Omental fat pad (tissue), 4 donors: ENCODE data around the gene AVEN. TPM values are rescaled to one million over a fixed set of nuclear protein-coding genes. Genes with fewer than 3 reads are reported as not detected.

ENCODE experiments used
- ATAC-seq: fragments of 150-250 bp; one replicate; pipeline ENCODE4 v1.9.1; 2016; ENCODE audit warnings: mild to moderate bottlenecking, moderate library complexity; ENCODE audit not compliant: low FRiP score
- DNase-seq: peaks from one replicate; pipeline ENCODE4 v3.0.0-alpha.2; 2019; ENCODE audit warnings: low spot score
- total RNA-seq, 4 donors: library from RNA; depleted of rRNA; stranded (reverse); fragments of >200 nt; gene quantifications; one replicate each; pipeline ENCODE4 v1.1.0, GENCODE V29; 2016
- TF ChIP-seq, protein P1 (sequence below), 3 donors: fragments of 450-650 bp; IDR thresholded peaks; one replicate each; pipeline ENCODE4 v1.5.1; 2016 to 2017; ENCODE audit warnings: antibody characterized with exemption in 3 of 3, mild to moderate bottlenecking in 3 of 3, moderate library complexity in 2 of 3

The AVEN gene
- total RNA-seq, 4 donors from 2014 or later: 11.4 to 15.6 (median 14.6) TPM

- no peak for ATAC-seq
- TF ChIP-seq, protein P1, sequence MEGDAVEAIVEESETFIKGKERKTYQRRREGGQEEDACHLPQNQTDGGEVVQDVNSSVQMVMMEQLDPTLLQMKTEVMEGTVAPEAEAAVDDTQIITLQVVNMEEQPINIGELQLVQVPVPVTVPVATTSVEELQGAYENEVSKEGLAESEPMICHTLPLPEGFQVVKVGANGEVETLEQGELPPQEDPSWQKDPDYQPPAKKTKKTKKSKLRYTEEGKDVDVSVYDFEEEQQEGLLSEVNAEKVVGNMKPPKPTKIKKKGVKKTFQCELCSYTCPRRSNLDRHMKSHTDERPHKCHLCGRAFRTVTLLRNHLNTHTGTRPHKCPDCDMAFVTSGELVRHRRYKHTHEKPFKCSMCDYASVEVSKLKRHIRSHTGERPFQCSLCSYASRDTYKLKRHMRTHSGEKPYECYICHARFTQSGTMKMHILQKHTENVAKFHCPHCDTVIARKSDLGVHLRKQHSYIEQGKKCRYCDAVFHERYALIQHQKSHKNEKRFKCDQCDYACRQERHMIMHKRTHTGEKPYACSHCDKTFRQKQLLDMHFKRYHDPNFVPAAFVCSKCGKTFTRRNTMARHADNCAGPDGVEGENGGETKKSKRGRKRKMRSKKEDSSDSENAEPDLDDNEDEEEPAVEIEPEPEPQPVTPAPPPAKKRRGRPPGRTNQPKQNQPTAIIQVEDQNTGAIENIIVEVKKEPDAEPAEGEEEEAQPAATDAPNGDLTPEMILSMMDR (IDR thresholded peaks at IDR 0.05): no peak
- DNase-seq: no peak
These were observed 112.7 kb downstream of the AVEN start for GRCh38 chr15:33926260-33926659.

- DNase-seq (no peak), ATAC-seq (no peak)
- TF ChIP-seq, protein P1 (IDR thresholded peaks at IDR 0.05): no peak
These were observed 115.6 kb downstream of the AVEN start for GRCh38 chr15:33923446-33923845.

- no peak for ATAC-seq
These were observed 123.2 kb downstream of the AVEN start for GRCh38 chr15:33915571-33916407.

GRCh38 chr15:33913459-33913858, 125.5 kb downstream of the AVEN start:
- TF ChIP-seq, protein P1 (IDR thresholded peaks at IDR 0.05): no peak
- DNase-seq (no peak), ATAC-seq (no peak)

More at GRCh38 chr15:33915571-33916407, 123.2 kb downstream of the AVEN start:
- TF ChIP-seq, protein P1 (IDR thresholded peaks at IDR 0.05): no peak
- no peak for DNase-seq

DNA sequence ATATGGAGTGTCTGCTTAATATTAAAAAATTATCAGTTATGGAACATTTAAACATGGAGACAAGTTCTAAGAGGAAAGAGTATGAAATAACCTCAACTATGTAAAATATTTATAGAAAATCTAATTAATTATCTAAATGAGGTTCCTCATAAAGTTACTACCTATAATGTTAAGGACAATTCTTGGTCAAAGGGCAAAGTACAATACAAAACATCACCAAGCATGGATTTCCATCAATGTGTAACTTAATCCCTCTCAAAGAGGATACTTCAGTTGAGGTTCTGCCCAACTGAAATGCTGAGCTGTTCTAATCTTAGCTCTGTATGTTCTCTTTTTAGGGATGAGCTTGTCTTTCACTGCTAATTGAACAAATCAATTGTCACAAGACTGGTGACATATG, 126.7 kb downstream of the AVEN start:
- DNase-seq (no peak), ATAC-seq (no peak)
- TF ChIP-seq, protein P1 (IDR thresholded peaks at IDR 0.05): no peak

DNA sequence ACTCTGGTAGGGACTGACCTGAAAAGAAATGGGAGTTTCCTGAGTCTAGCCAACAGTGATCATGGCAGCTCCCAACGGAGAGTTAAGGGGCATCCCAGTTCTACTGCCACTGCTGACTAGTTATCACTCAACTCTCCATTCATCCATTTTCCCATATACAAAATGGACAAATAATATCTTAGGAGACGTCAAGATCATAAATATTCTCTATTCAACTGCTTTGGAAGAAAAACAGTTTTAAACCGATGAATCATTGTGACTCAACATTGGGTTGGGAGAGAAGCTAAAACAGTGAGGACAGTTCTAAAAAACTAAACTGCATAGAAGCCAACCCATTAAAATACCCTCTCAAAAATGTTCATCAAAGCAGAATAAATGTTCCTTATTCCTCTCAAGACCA, 128.3 kb downstream of the AVEN start:
- TF ChIP-seq, protein P1 (IDR thresholded peaks at IDR 0.05): no peak
- no peak for DNase-seq
- ATAC-seq: no peak

DNA sequence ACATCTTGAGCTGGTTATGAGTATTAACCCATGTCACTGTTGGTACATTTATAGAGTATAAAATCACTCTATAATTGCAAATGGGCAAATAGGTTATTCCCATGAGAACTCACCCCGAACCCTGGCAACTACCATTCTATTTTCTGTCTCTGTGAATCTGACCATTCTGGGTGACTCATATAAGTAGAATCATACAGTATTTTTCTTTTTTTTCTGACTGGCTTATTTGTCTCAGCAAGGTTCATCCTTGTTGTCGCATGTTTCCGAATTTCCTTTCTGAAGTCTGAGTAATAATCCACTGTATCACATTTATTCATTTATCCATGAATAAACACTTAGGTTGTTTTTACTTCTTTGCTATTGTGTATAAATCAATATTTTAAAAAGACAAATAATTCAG, 130.6 kb downstream of the AVEN start:
- TF ChIP-seq, protein P1 (IDR thresholded peaks at IDR 0.05): no peak
- ATAC-seq (no peak), DNase-seq (no peak)
